C4-2B (cell line): ENCODE measurements around the gene OR14I1.

Experiments used
- CTCF ChIP-seq: fragments of 450-650 bp; conservative IDR thresholded peaks from 2 replicates; pipeline ENCODE4 v1.5.1; 2017; ENCODE audit warnings: mild to moderate bottlenecking
- ZFX ChIP-seq: fragments of 450-650 bp; IDR thresholded peaks from 2 replicates; pipeline ENCODE4 v1.6.1; 2017

- no peak for TF ChIP-seq ZFX
- TF ChIP-seq CTCF = no peak
Observed at GRCh38 chr1:248696774-248697173, 5.8 kb downstream of the OR14I1 start.
